Cardiac muscle cell (in vitro differentiated cells and primary cell): ENCODE data around the gene DIP2A. TPM values are rescaled to one million over a fixed set of nuclear protein-coding genes. Genes with fewer than 3 reads are reported as not detected.

Experiments used
- DNase-seq, 2 donors: peaks; one replicate each; pipeline versions ENCODE4 v3.0.0 to v3.0.0-alpha.2; 2010 to 2017; ENCODE audit warnings: low read depth in 1 of 2, low spot score in 1 of 2
- H3K27ac ChIP-seq: fragments of 200-600 bp; sonication (generic); 2 replicates; pipeline ENCODE4 v1.5.1; 2016
- H3K27me3 ChIP-seq: fragments of 200-600 bp; sonication (generic); 2 replicates; pipeline ENCODE4 v1.6.0; 2016; ENCODE audit warnings: control low read depth
- H3K36me3 ChIP-seq: fragments of 200-600 bp; sonication (generic); 2 replicates; pipeline ENCODE4 v1.5.1; 2016; ENCODE audit warnings: control low read depth
- H3K4me1 ChIP-seq: fragments of 200-600 bp; sonication (generic); 2 replicates; pipeline ENCODE4 v1.8.1; 2017; ENCODE audit warnings: low read depth, mild to moderate bottlenecking, mixed run types
- H3K4me3 ChIP-seq: fragments of 200-600 bp; sonication (generic); 2 replicates; pipeline ENCODE4 v1.5.1; 2016; ENCODE audit warnings: mild to moderate bottlenecking
- H3K9me3 ChIP-seq: fragments of 200-600 bp; sonication (generic); 2 replicates; pipeline ENCODE4 v1.5.1; 2017; ENCODE audit warnings: low read depth, mild to moderate bottlenecking, control low read depth
- polyA plus RNA-seq: library from polyadenylated mRNA; unstranded; fragments of >200 nt; fragmentation: Nextera tagmentation; extraction: Ambion mirVana; gene quantifications from 2 replicates; pipeline ENCODE4 v1.2.1, GENCODE V29; 2016
- total RNA-seq: library from RNA; depleted of rRNA; stranded (reverse); fragments of >200 nt; gene quantifications from 2 replicates; pipeline ENCODE4 v1.2.3, GENCODE V29; 2016
- TF ChIP-seq, protein P1 (sequence below): IDR thresholded peaks from 2 replicates; pipeline ENCODE4 v1.5.1; 2012; ENCODE audit warnings: low read depth, mild to moderate bottlenecking, low read length

The DIP2A gene
- total and polyA plus RNA-seq, 2 experiments from 2014 or later: 21.7 to 42.2 TPM

DNA sequence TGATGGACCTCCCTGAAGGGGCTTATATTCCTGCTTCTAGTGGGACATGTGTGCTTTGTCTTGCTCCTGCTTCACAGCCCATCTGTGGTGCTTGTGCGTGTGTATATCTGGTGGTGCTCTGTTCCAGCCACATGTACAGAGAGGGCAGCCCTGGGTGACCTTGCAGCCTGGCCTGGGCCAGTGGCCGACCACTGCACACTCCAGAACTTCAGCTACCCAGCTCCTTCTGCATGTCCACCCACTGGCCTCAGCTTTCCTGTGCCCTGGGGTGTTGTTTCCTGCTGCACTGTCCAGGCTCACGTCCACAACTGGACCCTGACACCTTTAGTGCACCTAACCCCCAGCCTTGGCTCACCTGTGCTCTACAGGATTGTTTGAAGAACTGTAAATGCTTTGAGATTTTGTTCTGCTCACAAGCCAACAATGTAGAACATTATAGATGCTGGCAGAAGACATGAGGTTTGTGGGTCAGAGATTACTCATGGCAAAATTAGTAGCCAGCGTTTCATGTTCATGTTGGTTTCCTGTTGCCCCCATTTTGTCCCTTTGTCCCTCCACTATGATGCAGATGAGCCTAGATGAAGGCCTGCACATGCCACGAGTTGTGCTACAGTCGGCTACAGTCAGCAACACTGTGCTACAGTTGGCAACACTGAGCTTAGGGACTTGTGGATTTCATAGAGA is 151.5 kb downstream of the DIP2A start:
- no peak for DNase-seq
- no peak overlapping the region for H3K4me3 ChIP-seq
- TF ChIP-seq, protein P1, sequence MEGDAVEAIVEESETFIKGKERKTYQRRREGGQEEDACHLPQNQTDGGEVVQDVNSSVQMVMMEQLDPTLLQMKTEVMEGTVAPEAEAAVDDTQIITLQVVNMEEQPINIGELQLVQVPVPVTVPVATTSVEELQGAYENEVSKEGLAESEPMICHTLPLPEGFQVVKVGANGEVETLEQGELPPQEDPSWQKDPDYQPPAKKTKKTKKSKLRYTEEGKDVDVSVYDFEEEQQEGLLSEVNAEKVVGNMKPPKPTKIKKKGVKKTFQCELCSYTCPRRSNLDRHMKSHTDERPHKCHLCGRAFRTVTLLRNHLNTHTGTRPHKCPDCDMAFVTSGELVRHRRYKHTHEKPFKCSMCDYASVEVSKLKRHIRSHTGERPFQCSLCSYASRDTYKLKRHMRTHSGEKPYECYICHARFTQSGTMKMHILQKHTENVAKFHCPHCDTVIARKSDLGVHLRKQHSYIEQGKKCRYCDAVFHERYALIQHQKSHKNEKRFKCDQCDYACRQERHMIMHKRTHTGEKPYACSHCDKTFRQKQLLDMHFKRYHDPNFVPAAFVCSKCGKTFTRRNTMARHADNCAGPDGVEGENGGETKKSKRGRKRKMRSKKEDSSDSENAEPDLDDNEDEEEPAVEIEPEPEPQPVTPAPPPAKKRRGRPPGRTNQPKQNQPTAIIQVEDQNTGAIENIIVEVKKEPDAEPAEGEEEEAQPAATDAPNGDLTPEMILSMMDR: no peak
- H3K27ac ChIP-seq: no peak overlapping the region
- H3K36me3 ChIP-seq: no peaks in the 10 kb centered on the region
- no peaks in the 10 kb centered on the region for H3K27me3 ChIP-seq
- H3K9me3 ChIP-seq: no peaks in the 10 kb centered on the region
- peaks cover 4% of the 10 kb centered on the region for H3K4me1 ChIP-seq

DNA sequence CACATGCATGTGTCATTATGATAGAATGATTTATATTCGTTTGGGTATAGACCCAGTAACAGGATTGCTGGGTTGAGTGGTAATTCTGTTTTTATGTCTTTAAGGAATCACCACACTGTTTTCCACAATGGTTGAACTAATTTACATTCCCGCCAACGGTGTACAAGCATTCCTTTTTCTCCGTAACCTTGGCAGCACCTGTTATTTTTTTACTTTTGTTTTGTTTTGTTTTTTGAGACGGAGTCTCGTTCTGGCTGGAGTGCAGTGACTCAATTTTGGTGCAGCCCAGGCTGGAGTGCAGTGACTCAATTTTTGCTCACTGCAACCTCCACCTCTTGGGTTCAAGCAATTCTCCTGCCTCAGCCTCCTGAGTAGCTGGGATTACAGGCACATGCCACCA is 154.7 kb downstream of the DIP2A start:
- TF ChIP-seq, protein P1: no peak
- no peaks in the 10 kb centered on the region for H3K4me1 ChIP-seq
- no peak for DNase-seq
- H3K27me3 ChIP-seq: no peaks in the 10 kb centered on the region
- H3K36me3 ChIP-seq: no peaks in the 10 kb centered on the region
- H3K4me3 ChIP-seq: no peak overlapping the region
- no peak overlapping the region for H3K27ac ChIP-seq
- H3K9me3 ChIP-seq: no peaks in the 10 kb centered on the region

DNA sequence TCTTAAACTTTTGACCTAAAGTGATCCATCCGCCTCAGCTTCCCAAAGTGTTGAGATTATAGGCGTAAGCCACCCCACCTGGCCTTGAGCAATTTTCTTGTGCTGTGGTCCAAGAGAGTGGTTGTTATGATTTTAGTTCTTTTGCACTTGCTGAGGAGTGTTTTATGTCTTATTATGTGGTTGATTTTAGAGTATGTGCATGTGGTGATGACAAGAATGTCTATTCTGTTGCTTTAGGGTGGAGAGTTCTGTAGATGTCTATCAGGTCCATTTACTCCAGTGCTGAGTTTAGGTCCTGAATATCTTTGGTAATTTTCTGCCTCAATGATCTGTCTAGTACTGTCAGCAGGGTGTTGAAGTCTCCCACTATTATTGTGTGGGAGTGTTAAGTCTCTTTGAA is 157.4 kb downstream of the DIP2A start:
- no peaks in the 10 kb centered on the region for H3K9me3 ChIP-seq
- H3K27ac ChIP-seq: no peak overlapping the region
- H3K36me3 ChIP-seq: no peaks in the 10 kb centered on the region
- H3K4me1 ChIP-seq: no peaks in the 10 kb centered on the region
- no peaks in the 10 kb centered on the region for H3K27me3 ChIP-seq
- H3K4me3 ChIP-seq: no peak overlapping the region
- TF ChIP-seq, protein P1: no peak
- no peak for DNase-seq

DNA sequence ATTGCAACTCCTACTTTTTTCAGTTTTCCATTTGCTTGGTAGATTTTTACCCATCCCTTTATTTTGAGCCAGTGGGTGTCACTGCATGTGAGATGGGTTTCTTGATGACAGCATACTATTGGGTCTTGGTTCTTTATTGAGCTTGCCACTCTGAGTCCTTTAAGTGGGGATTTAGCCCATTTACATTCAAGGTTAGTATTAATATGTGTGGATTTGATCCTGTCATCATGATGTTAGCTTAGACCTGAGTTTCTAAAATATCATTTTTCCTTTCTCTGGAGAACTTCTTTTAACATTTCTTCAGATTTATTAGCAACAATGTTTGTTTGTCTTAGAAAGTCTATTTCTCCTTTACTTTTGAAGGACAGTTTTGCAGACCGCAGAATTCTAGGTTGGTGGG is 158.0 kb downstream of the DIP2A start:
- TF ChIP-seq, protein P1: no peak
- Histone ChIP-seq H3K4me1 (no peaks in the 10 kb centered on the region), H3K27me3 (no peaks in the 10 kb centered on the region), H3K36me3 (no peaks in the 10 kb centered on the region), H3K27ac (no peak overlapping the region), H3K9me3 (no peaks in the 10 kb centered on the region), H3K4me3 (no peak overlapping the region)
- no peak for DNase-seq

DNA sequence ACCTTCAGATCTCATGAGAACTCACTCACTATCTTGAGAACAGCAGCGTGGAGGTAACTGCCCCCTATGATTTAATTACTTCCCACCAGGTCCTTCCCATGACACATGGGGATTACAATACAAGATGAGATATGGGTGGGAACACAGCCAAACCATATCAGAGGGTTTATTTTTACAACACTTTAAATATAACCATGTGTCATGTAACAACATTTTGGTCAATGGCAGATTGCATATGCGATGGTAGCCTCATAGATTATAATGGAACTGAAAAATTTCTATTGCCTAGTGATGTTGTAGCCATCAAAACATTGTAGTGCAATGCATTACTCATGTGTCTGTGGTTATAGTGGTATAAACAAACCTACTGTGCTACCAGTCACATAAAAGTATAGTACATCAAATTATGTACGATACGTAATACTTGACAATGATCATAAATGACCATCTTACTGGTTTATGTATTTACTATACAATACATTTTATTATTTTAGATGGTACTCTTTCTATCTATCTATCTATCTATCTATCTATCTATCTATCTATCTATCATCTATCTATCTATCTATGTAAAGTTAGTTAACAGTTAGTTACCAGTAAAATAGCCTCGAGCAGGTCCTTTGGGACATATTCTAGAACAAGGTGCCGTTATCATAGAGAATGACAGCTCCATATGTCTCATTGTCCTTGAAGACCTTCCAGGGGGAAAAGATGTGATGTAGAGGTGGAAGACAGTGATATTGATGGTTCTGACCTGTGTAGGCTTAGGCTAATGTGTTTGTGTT is 158.8 kb downstream of the DIP2A start:
- H3K27me3 ChIP-seq: no peaks in the 10 kb centered on the region
- H3K9me3 ChIP-seq: no peaks in the 10 kb centered on the region
- DNase-seq: no peak
- TF ChIP-seq, protein P1: no peak
- no peaks in the 10 kb centered on the region for H3K36me3 ChIP-seq
- H3K4me1 ChIP-seq: no peaks in the 10 kb centered on the region
- H3K4me3 ChIP-seq: no peak overlapping the region
- no peak overlapping the region for H3K27ac ChIP-seq
